ENCODE data around the gene RBM20.
"Not testable (repeated sequence)": the region's sequence is repeated elsewhere in the genome, so short reads cannot be mapped to it uniquely, and the experiment has no call there.

RBM20 gene

DNA sequence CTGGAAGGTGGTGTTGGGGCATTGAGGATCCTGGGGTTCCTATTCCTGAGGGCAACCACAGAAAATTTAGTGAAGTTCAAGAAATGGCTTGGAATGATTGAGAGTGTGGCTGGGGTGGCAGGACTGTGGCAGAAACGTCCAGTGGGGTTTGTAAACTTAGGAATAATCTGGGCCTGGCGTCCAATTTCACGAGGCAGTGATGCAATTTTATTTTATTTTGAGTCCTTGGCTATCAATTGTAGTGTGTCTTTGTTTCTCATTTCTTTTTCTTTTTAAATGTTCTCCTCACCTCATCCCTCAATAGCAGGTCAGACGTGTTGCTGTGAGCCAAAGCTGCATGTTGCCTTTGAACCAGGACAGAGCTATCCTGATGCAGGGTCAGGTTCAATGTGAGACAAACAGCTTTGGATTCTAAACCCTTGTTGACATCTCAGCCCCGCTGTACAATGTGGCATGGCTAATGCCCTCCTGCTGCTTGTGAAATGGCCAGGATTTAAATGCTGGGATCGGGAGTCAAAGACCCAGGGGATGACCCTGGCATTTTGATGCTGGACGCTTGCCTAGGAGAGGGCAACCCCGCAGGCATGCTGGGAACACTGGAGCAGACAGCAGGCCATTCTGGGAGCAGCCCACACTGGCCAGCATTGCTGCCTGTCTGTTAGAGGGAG, 64.8 kb downstream of the RBM20 start:
- no peak for DNase-seq

DNA sequence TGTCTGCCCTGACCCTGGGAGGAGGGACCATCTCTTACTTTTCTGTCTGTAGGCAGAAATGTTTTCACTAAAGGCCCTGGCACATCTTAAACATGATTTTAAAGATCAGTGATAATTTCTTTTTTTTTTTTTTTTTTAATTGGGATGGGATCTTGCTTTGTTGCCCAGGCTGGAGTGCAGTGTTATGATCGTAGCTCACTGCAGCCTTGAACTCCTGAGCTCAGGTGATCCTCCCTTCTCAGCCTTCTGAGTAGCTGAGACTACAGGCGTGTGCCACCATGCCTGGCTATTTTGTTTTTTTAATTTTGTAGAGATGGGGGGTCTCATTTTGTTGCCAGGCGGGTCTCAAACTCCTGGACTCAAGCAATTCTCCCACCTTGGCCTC, 65.3 kb downstream of the RBM20 start:
- no peak for DNase-seq

DNA sequence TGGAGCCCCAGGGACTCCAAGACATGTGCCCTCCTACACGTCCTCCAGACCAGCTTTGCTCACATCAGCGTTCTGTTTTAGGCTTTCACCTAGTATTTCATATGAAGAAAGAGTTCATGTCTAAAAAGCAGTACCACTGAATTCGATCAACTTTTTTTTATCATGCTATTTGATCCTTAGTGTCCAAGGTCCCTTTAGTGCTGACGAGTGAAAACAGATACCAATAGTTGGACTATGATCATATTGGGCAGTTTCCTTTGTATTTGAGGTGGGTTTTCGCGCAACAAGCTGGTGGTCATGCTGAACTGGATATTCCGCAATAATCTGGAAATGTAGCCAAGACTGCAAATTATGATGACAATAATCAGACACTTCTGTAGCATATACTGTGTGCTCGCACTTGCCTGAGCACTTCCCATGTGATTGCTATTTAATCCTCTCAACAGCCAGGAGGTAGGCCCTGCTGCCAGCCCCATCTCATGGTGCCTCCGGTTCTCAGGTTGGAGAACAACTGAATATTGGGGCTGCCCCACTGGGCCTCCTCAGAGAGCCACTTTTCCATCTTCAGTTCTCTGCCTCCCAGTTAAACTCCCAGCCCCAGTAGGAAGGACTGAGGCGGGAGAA, 65.9 kb downstream of the RBM20 start:
- DNase-seq: no peak

DNA sequence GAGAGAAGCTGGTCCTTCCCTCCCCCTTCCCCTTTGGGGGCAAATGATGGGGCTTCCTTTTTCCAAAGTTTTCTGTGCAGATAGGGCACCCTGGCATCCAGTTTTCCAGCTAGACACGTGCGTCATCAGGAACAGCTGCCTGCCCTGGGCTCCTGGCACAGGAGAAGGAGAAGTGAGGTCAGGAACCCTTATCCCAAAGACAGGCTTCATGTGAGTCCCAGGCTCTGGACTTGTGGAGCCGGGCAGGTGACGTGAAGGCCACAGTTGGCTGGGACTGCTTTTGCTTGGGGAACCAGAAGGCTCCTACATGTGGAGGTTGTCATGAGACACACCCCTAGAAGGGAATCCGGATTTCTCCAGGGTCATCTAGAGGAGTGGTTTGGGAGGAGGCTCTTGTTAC, 66.5 kb downstream of the RBM20 start:
- no peak for DNase-seq

DNA sequence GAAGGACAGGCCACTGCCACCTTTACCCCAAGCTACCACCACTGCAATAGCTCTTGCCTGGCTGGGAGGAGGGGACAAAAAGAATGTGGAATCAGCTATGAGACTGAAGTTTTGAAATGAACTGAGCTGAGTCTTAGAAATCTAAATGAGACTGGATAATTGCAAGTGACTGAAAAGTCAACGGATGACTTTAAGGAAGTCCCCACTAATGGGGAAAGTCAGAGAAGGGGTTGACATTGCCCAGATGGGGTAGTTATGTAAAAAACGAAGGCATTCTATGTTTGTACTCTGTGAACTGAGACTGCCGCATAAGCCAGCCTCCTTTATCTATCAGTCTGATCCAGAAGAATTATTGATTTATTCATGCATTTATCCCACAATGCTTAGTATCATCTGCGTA, 67.2 kb downstream of the RBM20 start:
- DNase-seq: no peak

DNA sequence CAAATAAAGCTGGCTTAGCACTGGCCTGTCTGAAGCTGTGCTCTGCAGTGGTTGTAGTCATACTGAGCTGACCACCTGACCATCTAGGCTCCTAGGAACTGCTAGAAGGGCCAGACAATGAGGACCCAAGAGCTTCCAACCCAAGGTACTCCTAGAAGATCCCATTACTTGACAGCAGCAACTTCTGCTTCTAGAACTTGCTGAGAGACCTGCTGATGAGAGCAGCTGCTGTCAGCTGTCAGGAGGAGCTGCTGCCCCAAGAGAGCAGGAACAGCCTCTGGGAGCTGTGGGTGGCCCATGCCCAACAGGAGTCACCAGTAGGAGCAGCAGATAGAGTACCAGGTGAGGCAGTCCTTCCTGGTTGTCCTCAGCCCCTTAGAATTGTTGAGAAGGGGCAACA, 70.2 kb downstream of the RBM20 start:
- no peak for DNase-seq

DNA sequence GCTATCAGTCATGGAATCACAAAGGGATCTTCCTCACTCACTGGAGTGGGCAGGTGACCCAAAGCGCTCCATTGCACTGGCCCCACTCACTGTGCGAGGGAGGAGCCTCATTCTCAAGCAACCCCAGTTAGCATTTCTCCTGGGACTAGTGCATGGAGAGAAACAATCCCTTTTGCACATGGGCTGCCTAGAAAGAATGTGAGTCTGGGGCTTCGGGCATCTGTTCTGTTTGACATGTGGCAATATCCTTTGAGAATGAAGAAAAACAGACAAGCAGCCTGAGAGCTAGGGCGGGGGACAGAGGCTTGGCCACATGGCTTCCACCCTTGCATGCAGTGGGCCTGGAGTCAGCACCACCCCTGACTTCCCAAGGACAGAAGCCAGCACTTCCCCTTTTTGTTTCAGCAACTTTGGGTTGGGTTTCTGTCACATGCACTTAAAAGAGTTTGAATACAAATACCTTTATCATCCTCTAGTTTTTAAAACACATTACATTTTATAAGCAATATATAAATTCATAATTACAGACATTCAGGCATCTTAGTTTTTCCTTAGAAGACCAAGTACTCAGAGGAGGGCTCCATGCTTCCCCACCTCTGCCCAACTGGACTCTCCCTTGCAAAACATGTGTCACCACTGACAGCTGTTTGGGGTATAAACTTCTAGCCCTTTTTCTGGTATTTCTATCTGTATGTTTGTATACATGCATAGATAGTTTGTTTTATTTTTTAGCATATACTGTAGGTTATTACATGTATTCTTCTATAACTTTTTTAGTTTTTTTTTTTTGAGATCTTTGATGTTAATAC, 73.8 kb downstream of the RBM20 start:
- DNase-seq: peak; percentile 69

DNA sequence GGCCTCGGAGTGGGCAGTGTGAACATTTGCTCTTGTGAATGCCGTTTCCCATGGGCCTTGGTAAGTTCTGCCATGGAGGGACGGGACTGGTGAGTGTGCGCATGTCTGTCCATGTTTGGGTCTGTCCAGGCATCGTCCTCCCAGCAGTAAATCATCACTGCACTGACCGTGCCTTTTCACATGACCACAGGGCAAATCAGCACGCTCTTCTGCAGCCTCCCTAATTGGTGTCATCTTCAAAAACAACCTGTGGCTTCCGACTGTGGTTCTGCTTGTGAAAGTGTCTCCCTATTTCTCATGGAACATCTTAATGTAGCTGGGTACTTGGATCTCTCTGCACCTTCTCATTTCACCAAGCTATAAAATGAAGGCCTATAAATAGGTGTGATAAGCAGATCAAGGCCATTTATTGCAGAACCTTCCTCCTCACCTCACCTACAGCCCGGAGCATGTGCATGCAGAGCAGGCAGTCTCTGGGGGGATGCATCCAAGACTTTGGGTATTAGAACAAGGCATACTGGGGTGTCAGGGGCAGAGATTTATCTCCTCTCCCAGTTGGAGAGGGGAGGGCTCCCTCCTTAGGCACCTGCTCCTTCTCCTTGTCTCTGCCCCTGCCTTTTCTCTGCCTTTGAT, 77.4 kb downstream of the RBM20 start:
- DNase-seq: no peak

DNA sequence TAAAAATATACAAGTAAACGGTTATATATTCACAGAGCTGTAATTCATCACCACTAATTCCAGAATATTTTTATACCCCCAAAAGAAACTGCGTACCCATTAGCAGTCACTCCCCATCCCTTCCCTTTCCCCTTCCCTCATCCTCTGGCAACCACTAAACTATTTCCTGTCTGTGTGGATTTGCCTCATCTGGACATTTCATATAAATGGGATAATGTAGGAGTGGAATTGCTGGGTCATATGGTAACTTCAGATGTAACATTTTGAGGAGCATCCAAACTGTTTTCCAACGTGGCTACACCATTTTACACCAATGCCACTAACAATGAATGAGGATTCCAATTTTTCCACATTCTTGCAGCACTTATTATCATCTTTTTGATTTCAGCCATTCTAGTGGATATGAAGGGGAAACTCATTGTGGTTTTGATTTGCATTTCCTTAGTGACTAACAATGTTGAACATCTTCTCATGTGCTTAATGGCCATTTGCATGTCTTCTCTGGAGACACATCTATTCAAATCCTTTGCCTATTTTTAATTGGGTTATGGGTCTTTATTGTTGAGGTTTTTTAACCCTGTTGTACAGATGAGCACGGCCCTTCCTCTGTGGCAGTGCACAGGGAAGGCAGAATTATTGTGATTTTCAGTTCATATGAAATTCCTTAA, 79.2 kb downstream of the RBM20 start:
- DNase-seq: no peak

DNA sequence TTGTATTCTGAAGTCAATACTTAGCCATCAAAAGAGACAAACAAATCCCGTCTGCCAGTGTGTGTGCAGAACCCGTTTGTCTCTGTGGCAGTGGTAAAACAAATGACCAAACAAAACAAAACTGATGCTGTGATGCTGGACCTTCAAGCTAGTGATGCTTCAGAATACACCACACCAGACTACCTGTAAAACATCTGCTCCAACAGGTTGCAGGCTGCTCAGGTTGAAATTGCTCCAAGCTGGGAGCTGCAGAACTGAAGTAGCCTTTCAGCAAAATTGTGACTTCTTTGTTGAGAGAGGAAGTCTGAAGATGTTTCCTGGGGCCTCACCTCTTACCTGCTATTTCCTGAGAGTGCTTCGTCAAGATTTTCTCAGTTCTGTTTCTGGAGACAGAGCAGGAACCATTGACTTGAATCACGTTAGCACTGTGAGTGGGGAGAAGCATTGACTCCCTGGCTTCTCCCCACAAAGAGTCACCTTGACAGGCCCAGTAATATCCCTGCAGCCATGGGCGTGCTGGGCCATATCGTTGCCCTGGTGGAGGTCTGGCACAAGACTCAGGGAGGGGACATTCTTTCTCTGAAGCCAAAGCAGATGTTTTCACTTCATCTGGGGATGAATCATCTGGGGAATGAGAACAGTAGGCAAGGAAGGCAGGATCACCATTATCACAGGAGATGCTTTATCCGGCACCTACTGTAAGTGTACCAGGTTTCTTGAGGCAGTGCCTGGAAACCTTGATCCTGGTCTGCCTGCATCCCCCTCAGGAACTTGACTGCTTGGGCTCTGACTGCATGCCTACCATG, 80.2 kb downstream of the RBM20 start:
- DNase-seq: no peak

DNA sequence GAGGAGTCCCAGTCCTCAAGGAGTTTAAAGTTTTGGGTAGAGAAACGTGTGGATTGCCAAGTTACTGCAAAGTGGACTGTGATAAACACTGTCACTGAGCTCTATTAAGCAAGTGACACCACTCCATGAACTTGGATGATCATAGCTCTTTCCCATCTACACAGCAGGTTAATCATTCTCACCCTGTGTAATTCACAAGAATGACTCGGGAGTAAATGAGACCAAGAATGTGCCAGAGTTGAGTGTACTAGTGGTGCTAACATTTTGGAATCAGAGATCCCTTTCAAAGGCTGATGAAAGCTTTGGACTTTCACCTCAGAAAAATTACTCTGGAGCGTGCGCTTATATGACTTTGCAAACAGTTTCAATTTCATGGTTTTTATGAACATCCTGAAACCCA, 80.8 kb downstream of the RBM20 start:
- no peak for DNase-seq

DNA sequence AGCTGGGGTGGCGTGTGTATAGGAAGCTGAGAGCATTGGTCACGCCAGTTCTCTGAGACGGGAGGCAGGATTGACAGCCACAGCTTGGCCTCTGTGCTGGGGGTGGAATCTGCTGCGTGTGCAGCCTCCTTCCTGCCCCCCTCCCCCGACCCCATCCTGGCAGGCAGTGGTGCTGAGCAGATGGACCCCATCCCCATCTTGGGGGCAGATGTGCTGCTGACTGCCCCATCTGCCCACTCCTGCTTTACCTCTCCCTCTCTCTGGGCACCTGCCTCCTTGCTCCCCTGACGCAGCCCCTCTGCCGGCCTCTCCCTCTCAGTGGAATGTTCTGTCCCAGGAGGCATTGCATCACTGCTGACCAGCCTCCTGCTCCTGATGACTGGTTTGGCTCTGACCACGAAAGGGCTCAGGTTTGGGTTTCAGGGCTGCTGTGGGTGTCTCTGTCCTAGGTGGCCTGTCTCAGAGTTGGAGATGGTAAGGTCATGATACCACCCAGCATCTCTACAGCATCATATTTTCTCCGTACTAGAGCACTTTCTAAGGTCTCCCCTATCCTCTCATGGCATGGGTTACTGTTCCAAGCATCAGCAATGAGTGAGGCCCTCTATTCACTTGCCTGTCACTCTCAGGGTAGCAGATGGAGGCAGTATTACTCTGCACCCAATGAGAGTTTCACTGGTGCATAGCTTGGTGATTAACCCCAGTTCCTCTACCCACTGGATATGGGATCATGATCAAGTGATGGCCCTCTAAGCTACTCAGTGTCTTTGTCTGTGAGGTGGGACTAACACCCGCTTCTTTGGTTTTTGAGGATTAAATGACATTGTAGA, 81.9 kb downstream of the RBM20 start:
- DNase-seq: no peak

DNA sequence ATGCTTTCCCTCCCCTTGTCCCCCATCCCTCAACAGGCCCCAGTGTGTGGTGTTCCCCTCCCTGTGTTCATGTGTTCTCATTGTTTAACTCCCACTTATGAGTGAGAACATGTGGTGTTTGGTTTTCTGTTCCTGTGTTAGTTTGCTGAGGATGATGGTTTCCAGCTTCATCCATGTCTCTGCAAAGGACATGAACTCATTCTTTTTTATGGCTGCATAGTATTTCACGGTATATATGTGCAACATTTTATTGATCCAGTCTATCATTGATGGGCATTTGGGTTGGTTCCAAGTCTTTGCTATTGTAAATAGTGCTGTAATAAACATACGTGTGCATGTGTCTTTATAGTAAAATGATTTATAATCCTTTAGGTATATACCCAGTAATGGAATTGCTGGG, 83.6 kb downstream of the RBM20 start:
- not testable (repeated sequence) for DNase-seq

DNA sequence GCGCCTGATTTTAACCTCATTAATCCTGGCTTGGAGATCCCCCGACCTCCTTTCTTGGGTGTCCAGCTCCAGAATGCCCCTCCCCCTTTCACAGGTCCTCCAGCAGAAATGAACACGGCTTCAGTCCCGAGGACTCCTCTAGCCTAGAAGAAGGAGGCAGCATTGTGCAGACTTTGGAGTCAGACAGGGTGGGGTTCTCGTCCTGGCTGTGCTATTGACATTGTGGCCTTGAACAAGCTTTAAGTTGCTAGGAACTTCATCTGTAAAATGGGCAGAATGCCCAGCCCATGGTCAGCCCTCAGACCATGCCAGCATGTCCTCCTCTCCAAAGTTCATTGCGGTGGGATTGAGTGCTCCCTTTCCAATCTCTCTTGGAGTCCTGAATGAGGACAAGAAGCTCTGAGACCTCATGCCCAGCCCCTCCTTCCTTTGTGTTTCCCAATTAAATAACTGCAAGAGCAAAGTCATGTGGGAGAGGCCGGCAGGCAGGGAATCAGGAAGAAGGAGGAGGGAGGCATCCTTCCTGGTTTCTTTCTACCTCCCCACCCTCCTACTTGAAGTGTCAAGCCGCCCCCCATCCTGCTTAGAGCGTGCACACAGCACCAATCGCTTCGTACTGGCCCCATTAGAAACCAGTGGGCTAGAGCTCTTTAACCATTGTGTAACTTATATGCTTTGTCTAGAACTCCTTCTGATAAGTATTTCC, 86.4 kb downstream of the RBM20 start:
- no peak for DNase-seq

DNA sequence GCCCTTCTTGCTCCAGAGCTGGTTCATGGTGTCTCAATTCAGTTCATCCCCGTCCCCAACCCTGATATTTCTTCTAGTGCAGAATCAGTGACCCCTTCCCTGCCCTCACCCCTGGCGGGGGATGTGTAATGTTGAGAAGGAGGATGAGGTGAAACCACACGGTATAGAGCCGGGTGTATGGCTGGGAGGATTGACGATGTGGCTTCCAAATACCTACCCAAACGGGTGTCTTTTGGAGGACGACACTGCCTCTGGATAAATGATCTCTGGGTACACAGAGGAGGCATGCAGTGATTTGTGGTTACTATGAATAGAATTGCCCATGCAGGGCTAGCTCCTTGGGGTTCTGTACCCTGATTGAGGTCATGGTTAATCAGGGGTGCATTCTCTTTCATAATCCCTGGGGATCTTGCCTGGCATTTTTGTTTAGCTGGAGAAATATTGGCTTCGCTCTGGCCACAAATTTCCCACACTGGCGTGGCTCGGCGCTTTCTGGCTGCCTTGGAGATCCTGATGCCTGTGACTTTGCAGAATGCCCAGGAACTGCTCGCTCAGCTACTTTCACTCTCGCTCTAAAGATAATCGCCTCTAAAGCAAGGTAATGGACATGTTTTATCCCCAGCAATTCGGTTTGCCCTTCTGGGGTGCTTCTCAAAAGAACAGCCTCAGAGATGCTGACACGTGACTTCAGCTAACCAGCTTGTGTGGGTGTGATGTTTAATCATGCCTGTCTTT, 89.2 kb downstream of the RBM20 start:
- no peak for DNase-seq

DNA sequence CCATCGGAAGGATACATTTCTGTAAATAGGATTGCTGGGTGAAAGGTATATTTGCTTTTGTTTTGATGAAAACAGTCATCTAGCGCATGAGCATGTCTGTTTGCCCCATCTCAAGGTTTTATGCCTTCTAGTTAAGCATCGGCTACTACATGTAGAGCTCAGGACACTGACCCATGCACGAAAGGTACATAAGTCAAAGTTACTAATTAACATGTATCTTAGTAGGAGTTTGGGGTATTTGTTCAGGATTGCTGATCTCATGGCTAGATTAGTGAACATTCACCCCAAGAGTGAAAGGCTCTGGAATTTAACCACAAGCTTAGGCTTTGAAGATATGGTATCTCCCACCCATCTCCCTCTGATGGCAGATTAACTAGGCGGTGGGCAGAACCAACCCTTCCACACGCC, 91.5 kb downstream of the RBM20 start:
- no peak for DNase-seq

DNA sequence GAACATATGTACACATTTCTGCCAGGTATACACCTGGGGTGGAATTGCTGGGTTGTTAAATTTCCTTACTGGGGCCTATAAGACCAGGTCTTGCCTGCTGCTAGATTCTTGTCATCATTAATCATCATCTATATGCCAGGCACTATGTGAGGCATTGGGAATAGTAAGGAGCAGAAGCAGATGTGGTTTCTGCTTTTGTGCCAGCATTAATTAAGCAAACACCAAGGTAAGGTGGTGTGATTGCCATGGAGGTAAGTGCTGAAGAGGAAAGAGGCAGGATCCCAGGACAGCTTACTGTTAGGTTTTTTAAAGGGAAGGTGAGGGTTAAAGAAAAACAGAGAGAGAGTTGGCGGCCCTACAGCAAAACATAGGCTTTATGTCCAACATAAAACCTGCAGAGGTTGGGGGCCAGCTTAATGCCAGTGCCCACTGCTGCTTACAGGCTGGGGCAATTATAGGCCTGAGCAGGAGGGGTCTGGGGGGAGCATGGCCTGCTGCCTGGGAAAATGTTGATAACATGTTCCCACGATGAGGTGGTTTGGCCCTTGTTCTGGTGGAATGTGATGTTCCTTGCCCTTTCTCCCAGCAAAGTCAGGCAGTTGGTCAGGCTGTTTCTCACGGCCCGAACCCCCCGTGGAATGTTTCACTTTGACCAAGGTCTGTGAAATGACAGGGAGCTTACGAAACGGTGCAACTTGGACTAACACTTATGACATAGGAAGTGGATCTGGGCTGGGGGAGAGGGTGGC, 93.9 kb downstream of the RBM20 start:
- no peak for DNase-seq

DNA sequence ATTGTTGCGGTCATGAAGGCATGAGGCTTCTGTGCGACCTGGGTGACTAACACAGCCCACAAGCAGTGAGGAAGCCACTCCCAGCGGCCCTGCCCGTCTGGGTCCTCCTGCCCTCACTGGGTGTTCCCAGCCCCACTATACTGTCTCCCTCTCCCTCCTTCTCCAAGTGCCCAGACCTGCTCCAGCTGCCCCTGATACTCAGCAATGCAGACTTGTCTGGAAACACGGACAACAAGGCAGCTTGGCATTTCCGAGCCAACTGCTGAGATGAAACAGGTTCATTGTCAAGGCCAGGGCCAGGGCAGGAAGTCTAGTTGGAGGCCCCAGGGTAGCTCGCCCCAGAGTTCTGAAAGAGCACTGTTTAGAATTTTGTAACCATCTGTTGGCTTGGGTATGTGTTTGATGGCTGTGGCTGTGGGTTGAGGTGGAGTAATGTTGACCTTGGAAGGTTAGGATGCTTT, 95.7 kb downstream of the RBM20 start:
- no peak for DNase-seq

DNA sequence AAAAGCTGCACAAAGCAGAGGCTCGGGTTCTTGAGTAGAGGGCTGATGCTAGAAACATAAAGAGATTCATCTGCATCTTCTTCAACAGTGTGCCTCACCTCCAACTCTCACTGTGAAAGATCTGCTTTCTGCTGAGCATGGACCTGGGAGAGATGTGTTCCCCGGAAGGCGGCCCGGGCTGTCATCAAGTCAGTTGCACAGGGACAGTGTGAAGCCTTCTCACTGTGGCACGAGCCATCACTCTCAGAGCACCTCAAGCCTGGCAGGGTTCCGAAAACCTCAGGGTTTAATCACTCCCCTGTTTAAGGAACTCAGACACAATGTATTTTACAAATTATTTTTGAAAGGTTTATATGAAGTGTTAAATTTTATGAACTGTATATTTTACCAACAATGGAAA, 98.7 kb downstream of the RBM20 start:
- no peak for DNase-seq

Data from GF-D8 (cell line).